22Rv1 (cell line): Measurements from ENCODE around the gene COL5A2.

ENCODE experiments used
- ZFX ChIP-seq: fragments of 450-650 bp; IDR thresholded peaks from 2 replicates; pipeline ENCODE4 v1.6.1; 2017; ENCODE audit warnings: antibody characterized with exemption, borderline replicate concordance
- TF ChIP-seq, protein P1 (sequence below): fragments of 450-650 bp; IDR thresholded peaks from 2 replicates; pipeline ENCODE4 v1.5.1; 2017; ENCODE audit warnings: mild to moderate bottlenecking

DNA sequence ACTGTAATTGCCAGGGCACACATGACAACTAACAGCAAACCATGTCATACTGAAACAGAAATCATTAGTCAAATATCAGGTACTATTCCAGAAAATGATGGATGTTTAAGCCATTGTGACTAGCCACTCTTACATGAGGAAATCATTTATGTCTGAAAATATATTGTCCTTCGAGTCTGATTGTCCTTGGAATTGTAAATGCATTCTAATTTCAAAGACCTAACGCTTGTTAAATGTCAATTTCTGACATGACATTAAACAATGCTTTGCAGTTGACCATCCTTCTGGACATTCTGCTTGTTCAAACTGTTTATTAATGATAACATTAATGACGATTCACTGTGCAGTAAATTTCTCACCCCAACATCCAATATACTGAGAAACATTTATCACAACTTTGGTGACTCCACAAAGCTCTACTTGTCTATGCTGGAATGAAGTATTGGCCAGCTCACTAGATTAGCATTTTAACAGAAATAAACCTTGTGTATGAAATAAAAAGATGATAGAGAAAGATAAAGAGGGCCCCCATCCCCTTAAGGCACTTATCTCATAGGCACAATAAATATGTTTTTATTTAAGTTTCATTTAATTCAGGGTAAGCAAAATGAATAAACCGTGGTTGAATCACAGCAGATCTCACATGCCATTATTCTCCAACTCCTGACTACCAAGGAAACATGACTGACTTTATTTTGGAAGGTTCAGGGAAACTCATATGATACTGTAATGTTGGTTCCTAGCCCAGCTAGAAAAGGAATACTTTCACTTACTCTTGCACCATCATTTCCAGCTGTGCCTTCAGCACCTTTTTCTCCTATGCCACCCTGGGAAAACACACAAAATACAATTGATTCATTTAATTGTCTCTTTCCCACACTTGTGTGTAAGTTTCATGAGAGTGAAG is 123.1 kb downstream of the COL5A2 start:
- TF ChIP-seq, protein P1, sequence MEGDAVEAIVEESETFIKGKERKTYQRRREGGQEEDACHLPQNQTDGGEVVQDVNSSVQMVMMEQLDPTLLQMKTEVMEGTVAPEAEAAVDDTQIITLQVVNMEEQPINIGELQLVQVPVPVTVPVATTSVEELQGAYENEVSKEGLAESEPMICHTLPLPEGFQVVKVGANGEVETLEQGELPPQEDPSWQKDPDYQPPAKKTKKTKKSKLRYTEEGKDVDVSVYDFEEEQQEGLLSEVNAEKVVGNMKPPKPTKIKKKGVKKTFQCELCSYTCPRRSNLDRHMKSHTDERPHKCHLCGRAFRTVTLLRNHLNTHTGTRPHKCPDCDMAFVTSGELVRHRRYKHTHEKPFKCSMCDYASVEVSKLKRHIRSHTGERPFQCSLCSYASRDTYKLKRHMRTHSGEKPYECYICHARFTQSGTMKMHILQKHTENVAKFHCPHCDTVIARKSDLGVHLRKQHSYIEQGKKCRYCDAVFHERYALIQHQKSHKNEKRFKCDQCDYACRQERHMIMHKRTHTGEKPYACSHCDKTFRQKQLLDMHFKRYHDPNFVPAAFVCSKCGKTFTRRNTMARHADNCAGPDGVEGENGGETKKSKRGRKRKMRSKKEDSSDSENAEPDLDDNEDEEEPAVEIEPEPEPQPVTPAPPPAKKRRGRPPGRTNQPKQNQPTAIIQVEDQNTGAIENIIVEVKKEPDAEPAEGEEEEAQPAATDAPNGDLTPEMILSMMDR, result no peak
- TF ChIP-seq ZFX, result no peak
